Spleen (tissue), 11 donors: ENCODE results near the gene SRSF8. TPM values are rescaled to one million over a fixed set of nuclear protein-coding genes. Genes with fewer than 3 reads are reported as not detected.
"Not testable (repeated sequence)": the region's sequence is repeated elsewhere in the genome, so short reads cannot be mapped to it uniquely, and the experiment has no call there.

Source experiments
- DNase-seq: peaks from one replicate; pipeline ENCODE4 v3.0.0-alpha.2; 2020
- H3K27ac ChIP-seq, 8 donors: fragments of 200-600 bp; sonication (generic) in 7 of 8; 1 replicate in 4 of 8; 2 replicates in 4 of 8; pipeline versions ENCODE4 v1.5.0 to v1.8.0; 2016 to 2021; ENCODE audit warnings: inconsistent platforms in 4 of 8, mild to moderate bottlenecking in 4 of 8, moderate library complexity in 1 of 8
- H3K27me3 ChIP-seq, 7 donors: fragments of 200-600 bp; sonication (generic) in 6 of 7; replicated peaks in 1 of 7; 1 replicate in 4 of 7; 2 replicates in 3 of 7; pipeline versions ENCODE4 v1.5.0 to v1.8.0; 2016 to 2021; ENCODE audit warnings: inconsistent platforms in 3 of 7, mild to moderate bottlenecking in 1 of 7
- H3K36me3 ChIP-seq, 6 donors: fragments of 200-600 bp; sonication (generic) in 5 of 6; 1 replicate in 4 of 6; 2 replicates in 2 of 6; pipeline versions ENCODE4 v1.5.0 to v1.8.0; 2016 to 2021; ENCODE audit warnings: inconsistent platforms in 2 of 6
- H3K4me1 ChIP-seq, 6 donors: fragments of 200-600 bp; sonication (generic) in 5 of 6; 1 replicate in 3 of 6; 2 replicates in 3 of 6; pipeline versions ENCODE4 v1.5.0 to v1.8.0; 2016 to 2021; ENCODE audit warnings: inconsistent platforms in 3 of 6
- H3K4me3 ChIP-seq, 8 donors: fragments of 200-600 bp; sonication (generic) in 7 of 8; 1 replicate in 4 of 8; 2 replicates in 4 of 8; pipeline versions ENCODE4 v1.5.0 to v1.8.0; 2016 to 2021; ENCODE audit warnings: inconsistent platforms in 4 of 8, mild to moderate bottlenecking in 4 of 8, moderate library complexity in 2 of 8
- H3K9me3 ChIP-seq, 8 donors: fragments of 200-600 bp; sonication (generic) in 7 of 8; 1 replicate in 4 of 8; 2 replicates in 4 of 8; pipeline versions ENCODE4 v1.5.0 to v1.8.0; 2016 to 2021; ENCODE audit warnings: inconsistent platforms in 4 of 8
- POLR2A ChIP-seq, 3 donors: fragments of 450-650 bp; IDR thresholded peaks; one replicate each; pipeline ENCODE4 v1.5.1; 2017; ENCODE audit warnings: antibody characterized with exemption in 3 of 3, mild to moderate bottlenecking in 1 of 3
- POLR2AphosphoS5 ChIP-seq, 3 donors: sonication (generic); formaldehyde crosslinking; IDR thresholded peaks; one replicate each; pipeline ENCODE4 v1.5.1; 2017; ENCODE audit warnings: antibody characterized with exemption in 3 of 3
- WGBS, 5 donors: extraction: QIAGEN DNeasy Blood & Tissue Kit in 3 of 5; methylation state at CpG; one replicate each; pipeline versions ENCODE4 v1.1.5 to v1.1.7; 2013 to 2018; 5-methylcytosine and 5-hydroxymethylcytosine counted together
- intact Hi-C: fragments of 100-400 bp; cut with DNase I; formaldehyde crosslinking; loops from one replicate; pipeline ENCODE4 v1.15.0; 2023; ENCODE audit warnings: low total_unique reads
- polyA plus RNA-seq, 3 donors: library from polyadenylated mRNA; stranded (reverse); fragments of 200-250 nt; gene quantifications; one replicate each; pipeline ENCODE4 v1.2.1, GENCODE V29; 2013
- total RNA-seq, 7 donors: library from RNA; depleted of rRNA in 3 of 7; stranded (reverse); fragments of >200 nt in 3 of 7; fragmentation: NEBNext Ultra II Directional in 4 of 7; extraction: Animal tissue kit (Norgen Biotek cat#: 25700) in 4 of 7; gene quantifications; one replicate each; pipeline versions ENCODE4 v1.1.0 to v1.2.1, GENCODE V29; 2016 to 2021
- TF ChIP-seq, protein P1 (sequence below), 11 experiments: fragments of 200-600 bp in 7 of 11; fragments of 450-650 bp in 4 of 11; sonication (generic) in 4 of 11; IDR thresholded peaks in 8 of 11; conservative IDR thresholded peaks in 3 of 11; 1 replicate in 7 of 11; 2 replicates in 4 of 11; pipeline versions ENCODE4 v1.4.0 to v1.8.0; 2016 to 2021; ENCODE audit warnings: antibody characterized with exemption in 11 of 11, inconsistent platforms in 4 of 11, mild to moderate bottlenecking in 1 of 11
- donor health status: healthy with polysubstance abuse.
- donor health status: DM: no; HTN: no; CAD: no; lungs with moderate emphysema.
- donor health status: DM: no; HTN: no; CAD: no.
- donor health status: Bipolar disorder and iron deficiency.
- donor health status: healthy.
- donor health status: DM: no; HTN: no; CAD: no.
- donor health status: DM: yes; HTN: yes; CAD: no.

The SRSF8 gene
- total and polyA plus RNA-seq, 10 donors = 38.1 to 63.9 (median 59.3) TPM

DNA sequence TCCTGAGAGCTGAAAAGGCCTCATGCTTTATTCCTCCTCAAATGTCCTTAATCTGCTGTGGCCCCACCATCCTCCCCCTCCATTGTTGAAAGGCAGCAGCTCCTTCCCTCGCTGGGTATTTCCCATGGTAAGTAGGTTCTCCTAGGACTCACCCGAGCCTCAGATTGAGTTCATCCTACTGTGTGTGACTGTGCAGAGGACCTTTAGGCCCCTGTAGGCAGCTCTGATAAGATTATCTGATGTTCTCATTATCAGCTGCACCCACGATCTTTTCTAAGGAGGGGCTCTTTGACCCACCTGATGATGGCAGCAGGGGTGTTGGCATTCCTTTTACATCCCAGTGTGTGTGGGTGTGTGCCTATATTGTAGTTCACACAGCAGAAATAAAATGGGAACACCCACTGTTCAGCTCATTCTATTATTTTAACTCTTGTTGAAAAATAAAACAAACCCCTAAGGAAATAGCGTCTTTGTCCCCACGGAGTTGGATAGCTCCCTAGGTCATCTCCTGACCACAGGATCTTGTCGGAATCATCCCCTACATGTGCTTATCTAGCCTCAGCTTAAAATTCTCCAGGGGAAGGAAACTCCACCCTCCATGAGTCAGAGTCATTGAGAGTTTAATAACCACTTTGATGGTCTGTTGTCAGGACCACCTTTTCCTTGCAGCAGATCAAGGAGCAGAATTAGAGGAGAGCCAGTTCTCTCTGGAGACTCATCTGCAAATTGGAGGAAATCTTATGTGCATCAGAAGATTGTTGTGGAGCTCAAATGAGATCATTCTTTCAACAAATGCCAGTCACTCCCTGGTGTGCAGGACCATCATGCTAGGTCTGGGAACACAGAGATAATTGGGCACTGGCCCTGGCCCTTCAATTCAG lies 42.2 kb downstream of the SRSF8 start:
- 46 to 64% (median 53%) methylated on average over 6 of the region's 6 CpGs for WGBS, 5 donors
- H3K4me1 ChIP-seq = peaks cover 7 to 71% (median 34%) of the 10 kb centered on the region in 6 donors
- no peaks in the 10 kb centered on the region for H3K27me3 ChIP-seq
- no peaks in the 10 kb centered on the region for H3K9me3 ChIP-seq
- peak in 1 of 3 donors; percentile 56 for TF ChIP-seq POLR2AphosphoS5 (IDR thresholded peaks at IDR 0.05)
- TF ChIP-seq, protein P1, sequence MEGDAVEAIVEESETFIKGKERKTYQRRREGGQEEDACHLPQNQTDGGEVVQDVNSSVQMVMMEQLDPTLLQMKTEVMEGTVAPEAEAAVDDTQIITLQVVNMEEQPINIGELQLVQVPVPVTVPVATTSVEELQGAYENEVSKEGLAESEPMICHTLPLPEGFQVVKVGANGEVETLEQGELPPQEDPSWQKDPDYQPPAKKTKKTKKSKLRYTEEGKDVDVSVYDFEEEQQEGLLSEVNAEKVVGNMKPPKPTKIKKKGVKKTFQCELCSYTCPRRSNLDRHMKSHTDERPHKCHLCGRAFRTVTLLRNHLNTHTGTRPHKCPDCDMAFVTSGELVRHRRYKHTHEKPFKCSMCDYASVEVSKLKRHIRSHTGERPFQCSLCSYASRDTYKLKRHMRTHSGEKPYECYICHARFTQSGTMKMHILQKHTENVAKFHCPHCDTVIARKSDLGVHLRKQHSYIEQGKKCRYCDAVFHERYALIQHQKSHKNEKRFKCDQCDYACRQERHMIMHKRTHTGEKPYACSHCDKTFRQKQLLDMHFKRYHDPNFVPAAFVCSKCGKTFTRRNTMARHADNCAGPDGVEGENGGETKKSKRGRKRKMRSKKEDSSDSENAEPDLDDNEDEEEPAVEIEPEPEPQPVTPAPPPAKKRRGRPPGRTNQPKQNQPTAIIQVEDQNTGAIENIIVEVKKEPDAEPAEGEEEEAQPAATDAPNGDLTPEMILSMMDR (IDR thresholded peaks at IDR 0.05 in 8 of 11, conservative IDR thresholded peaks at IDR 0.05 in 3 of 11) = no peak
- TF ChIP-seq POLR2A (IDR thresholded peaks at IDR 0.05) = no peak
- intact Hi-C loops = no loop called here
- peak overlapping the region; percentile 50 to 84 (median 76) for H3K27ac ChIP-seq
- peak overlapping the region in 1 of 8 donors; percentile 19 for H3K4me3 ChIP-seq
- DNase-seq = no peak
- peaks cover 0 to 20% (median 6%) of the 10 kb centered on the region in 6 donors for H3K36me3 ChIP-seq

- H3K9me3 ChIP-seq = peaks cover 0 to 20% (median 0%) of the 10 kb centered on the region in 8 donors
- WGBS, 5 donors = 89 to 97% (median 95%) methylated on average over 3 of the region's 3 CpGs
- DNase-seq, H3K27me3 ChIP-seq, H3K4me3 ChIP-seq, intact Hi-C loops, H3K27ac ChIP-seq: not testable (repeated sequence)
- peaks cover 0 to 17% (median 6%) of the 10 kb centered on the region in 6 donors for H3K36me3 ChIP-seq
- H3K4me1 ChIP-seq = peaks cover 7 to 61% (median 34%) of the 10 kb centered on the region in 6 donors
Measured at GRCh38 chr11:95111471-95111870, 44.8 kb downstream of the SRSF8 start.

GRCh38 chr11:95111923-95112540 lies 45.3 kb downstream of the SRSF8 start:
- Histone ChIP-seq H3K27me3 (no peaks in the 10 kb centered on the region), H3K9me3 (peaks cover 0 to 20% (median 0%) of the 10 kb centered on the region in 8 donors), H3K36me3 (peaks cover 0 to 17% (median 6%) of the 10 kb centered on the region in 6 donors), H3K27ac (peak overlapping the region in 5 of 8 donors; percentile 16 to 32 (median 26)), H3K4me3 (no peak overlapping the region), H3K4me1 (peaks cover 7 to 56% (median 33%) of the 10 kb centered on the region in 6 donors)
- intact Hi-C loops = no loop called here
- DNase-seq = no peak
- 85 to 94% (median 86%) methylated on average over 3 of the region's 3 CpGs for WGBS, 5 donors
- TF ChIP-seq POLR2A (IDR thresholded peaks at IDR 0.05) = no peak
- TF ChIP-seq, protein P1 (IDR thresholded peaks at IDR 0.05 in 8 of 11, conservative IDR thresholded peaks at IDR 0.05 in 3 of 11) = no peak
- TF ChIP-seq POLR2AphosphoS5 (IDR thresholded peaks at IDR 0.05) = no peak

GRCh38 chr11:95115597-95115996 lies 48.9 kb downstream of the SRSF8 start:
- Histone ChIP-seq H3K4me3 (no peak overlapping the region), H3K9me3 (peaks cover 0 to 26% (median 4%) of the 10 kb centered on the region in 8 donors), H3K4me1 (peaks cover 0 to 28% (median 11%) of the 10 kb centered on the region in 6 donors), H3K36me3 (no peaks in the 10 kb centered on the region), H3K27ac (no peak overlapping the region), H3K27me3 (no peaks in the 10 kb centered on the region)
- DNase-seq = no peak
- TF ChIP-seq, protein P1 (IDR thresholded peaks at IDR 0.05 in 8 of 11, conservative IDR thresholded peaks at IDR 0.05 in 3 of 11) = no peak
- TF ChIP-seq POLR2A (IDR thresholded peaks at IDR 0.05) = no peak
- no peak for TF ChIP-seq POLR2AphosphoS5 (IDR thresholded peaks at IDR 0.05)
- WGBS, 5 donors = 84 to 93% (median 90%) methylated on average over 1 of the region's 1 CpG
- intact Hi-C loops = no loop called here
